Prostate gland (tissue), 2 donors: Measurements from ENCODE around the gene CSAD.

Experiments used
- CTCF ChIP-seq, 4 experiments: fragments of 200-600 bp in 2 of 4; fragments of 450-650 bp in 2 of 4; sonication (generic) in 2 of 4; IDR thresholded peaks; 1 replicate in 3 of 4; 2 replicates in 1 of 4; pipeline ENCODE4 v1.5.1; 2016 to 2019; ENCODE audit warnings: antibody characterized with exemption in 4 of 4, mild to moderate bottlenecking in 2 of 4, moderate library complexity in 2 of 4
- POLR2A ChIP-seq: fragments of 450-650 bp; IDR thresholded peaks from one replicate; pipeline ENCODE4 v1.6.1; 2016; ENCODE audit warnings: antibody characterized with exemption, mild to moderate bottlenecking

- TF ChIP-seq CTCF (IDR thresholded peaks at IDR 0.05) (no peak), POLR2A (no peak)
These were observed 42.8 kb upstream of the CSAD start for GRCh38 chr12:53223389-53224060.
